HG02588 (cell line): ENCODE results near the gene FOLH1.
"Not testable (repeated sequence)": the region's sequence is repeated elsewhere in the genome, so short reads cannot be mapped to it uniquely, and the experiment has no call there.

Source experiments
- ATAC-seq: cut with Tn5 transposase; IDR thresholded peaks from one replicate; pipeline ENCODE4 v1.9.1; 2021; ENCODE audit warnings: mild to moderate bottlenecking, moderate library complexity; ENCODE audit not compliant: unreplicated experiment

The FOLH1 gene

DNA sequence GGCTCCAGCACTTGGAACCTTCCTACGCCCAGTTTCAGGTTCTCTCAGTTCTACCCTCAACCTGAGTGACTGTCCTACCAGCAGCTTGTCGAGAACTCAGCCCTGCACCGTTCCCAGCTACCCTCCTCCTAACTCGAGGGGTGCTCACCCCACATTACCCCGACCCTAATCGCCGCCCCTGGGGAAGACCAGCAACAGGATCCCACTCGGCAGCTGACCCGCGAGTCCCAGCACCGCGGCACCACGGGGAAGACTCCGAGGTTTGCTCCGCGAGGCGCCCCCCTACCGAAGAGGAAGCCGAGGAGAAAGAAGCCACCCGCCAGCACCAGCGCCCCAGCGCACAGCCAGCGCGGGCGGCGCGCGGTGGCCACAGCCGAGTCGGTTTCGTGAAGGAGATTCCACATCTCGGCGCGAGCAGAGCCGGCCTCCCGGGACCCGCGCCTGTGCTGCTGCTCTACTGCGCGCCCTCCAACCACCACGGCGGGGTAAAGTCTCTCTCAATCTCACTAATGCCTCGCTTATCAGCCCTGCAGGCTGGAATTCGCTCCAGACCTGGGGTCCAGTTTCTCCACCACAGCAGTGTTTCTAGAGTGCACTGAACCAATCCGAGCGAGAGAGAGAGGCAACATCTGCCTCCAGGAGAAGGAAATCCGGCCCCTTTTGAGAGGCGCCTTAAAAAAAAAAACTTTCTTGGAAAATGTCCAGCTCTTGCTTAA is at the start of gene FOLH1:
Gene FOLH1, minus strand, starts transcription at position 597 of the 716 bp plus-strand sequence. Its CDS starts 193 bp downstream, at position 404.
- no peak for ATAC-seq

GRCh38 chr11:49255148-49255547 is 46.7 kb upstream of the FOLH1 start:
- not testable (repeated sequence) for ATAC-seq

GRCh38 chr11:49251212-49251611 is 42.8 kb upstream of the FOLH1 start:
- ATAC-seq: not testable (repeated sequence)

- not testable (repeated sequence) for ATAC-seq
Measured at GRCh38 chr11:49250398-49251115, 42.2 kb upstream of the FOLH1 start.

GRCh38 chr11:49249363-49249762 is 41.0 kb upstream of the FOLH1 start:
- ATAC-seq: not testable (repeated sequence)

DNA sequence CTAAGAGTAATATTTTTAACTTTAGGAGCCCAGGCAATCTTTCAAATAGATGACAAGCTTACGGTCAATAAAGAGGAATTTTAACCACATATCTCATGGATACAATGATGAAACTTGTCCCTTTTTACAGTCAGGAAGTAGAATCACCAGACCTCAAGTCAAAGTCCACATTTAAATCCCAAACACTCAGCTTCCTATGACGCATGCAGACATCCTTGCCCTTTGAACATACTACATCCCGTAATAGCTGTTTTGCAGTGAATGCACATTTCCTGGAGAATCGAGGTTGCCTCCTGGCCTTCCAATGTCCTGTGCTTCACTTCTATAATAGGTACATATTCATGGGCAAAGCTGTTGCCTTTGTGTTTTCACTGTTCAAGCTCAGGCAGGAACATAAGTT is 25.3 kb upstream of the FOLH1 start:
- not testable (repeated sequence) for ATAC-seq

DNA sequence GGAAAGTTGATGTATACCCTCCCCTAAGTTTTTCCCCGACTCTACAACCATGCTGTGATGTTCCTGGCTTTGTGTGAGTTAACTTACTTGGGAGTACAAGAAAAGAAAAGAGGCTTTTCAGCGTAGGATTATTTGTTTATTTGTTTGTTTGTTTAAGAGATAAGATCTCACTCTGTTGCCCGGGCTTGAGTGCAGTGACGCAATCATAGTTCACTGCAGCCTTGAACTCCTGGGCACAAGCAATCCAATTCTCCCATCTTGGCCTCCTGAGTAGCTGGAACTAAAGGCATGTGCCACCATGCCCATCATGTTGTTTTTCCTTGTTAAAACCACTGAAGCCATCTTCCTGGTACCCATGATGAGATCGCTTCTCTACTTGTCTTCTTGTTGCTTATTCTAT is 24.6 kb upstream of the FOLH1 start:
- ATAC-seq: not testable (repeated sequence)

DNA sequence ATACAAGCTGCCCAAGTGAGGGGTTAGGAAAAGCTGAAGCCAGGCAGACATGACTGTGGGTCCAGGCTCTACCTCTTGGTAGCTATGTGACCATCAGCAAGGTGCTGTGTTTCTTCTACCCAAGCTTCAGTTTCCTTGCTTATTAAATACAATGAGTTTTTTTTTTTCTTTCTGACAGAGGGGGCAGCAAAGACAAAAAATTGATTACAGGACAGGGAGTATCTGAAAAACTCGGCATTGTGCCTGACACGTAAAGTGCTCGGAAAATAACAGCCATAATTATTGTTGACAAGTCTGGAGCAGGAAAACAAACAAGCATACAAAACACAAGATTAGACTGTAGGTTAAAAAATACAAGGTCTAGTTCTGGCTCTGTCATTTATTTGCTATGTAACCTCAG is 23.3 kb upstream of the FOLH1 start:
- not testable (repeated sequence) for ATAC-seq

- not testable (repeated sequence) for ATAC-seq
Measured at GRCh38 chr11:49230534-49230933, 22.1 kb upstream of the FOLH1 start.

DNA sequence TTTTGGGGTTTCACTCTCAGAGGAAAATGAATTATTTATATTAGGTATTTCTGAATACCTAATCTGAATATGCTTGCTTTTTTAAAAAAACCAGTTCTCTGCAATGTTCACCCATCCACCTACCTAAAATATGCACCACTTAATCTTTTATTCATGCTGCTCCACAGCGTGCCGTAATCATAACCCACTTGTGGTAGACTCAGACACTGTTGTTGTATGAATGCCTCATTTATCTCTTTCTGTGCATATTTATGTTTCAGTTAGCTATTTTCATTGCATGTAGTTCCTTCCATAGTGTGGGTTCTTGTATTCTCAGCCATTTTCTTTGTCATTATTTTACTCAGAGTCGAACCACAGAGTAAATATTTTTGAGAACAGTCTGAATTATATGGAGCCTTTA is 21.6 kb upstream of the FOLH1 start:
- ATAC-seq: not testable (repeated sequence)

- ATAC-seq: not testable (repeated sequence)
Measured at GRCh38 chr11:49229136-49229535, 20.7 kb upstream of the FOLH1 start.

DNA sequence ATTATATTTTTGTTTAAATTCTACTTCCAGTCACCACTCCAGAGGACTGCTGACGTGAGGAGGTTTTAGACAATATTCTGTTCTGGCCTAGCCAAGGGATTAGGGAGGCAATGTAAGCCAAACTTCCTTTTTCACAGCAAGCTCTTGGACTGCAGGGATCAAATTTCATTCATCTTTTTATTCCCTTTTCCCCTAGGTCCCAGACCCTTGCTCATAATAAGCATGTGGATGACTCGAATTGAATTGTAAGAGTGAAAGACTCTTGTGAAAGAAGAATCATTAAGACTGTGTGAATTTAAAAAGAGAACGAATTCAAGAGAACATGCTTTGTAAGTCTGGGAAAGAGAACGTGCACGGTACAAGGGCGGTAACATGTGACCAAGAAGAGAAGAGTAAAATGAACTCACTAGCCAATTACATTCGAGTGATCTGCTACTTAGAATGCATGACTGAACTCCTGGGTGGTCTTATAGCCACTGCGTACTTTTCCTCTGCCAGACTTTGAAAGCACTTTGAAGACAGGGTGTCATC is 16.9 kb upstream of the FOLH1 start:
- ATAC-seq: not testable (repeated sequence)

DNA sequence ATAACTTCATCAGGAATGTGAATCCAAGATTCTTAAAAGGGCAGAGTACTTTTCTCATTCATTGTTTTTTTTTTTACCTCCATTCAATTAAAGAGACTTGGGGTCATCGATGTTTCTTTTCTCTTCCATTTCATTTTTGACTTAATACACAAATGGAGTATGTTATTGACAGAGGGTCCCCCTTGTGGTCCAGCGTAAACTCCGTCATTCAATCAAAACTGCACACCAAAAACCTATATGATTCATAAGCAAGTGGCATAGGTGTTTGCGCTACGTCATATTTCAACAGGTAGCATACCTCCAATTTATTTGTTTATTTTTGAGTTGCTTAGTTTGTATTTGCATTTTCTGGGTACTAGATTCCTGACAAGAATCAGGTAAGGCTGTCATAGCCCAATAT is 12.7 kb upstream of the FOLH1 start:
- ATAC-seq: no peak

DNA sequence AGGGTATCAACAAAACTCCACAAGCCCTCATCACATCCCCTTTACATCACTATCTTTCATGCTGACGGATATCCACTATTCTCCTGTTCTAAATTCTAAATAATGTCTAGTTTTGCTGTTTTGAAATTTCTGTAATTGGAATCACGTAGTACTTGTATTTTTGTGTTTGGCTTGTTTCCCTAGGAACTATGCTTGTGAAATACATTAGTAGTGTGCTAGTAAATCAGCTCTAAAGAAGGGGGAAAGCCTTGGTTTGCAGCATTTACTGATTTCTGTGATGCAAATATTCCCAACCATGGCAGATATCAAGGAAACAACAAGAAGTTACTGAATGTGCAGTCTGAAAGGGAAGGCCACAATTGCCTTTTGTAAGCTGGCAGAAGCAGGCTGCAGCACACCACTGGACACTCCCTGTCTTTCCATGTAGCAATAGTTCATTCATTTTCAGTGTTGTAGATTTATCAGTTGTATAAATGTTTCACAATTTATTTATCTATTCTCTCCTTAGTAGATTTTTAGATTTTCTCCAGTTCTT is 4.7 kb upstream of the FOLH1 start:
- ATAC-seq: no peak

- ATAC-seq: not testable (repeated sequence)
Measured at GRCh38 chr11:49206999-49207398, 1.4 kb downstream of the FOLH1 start.

DNA sequence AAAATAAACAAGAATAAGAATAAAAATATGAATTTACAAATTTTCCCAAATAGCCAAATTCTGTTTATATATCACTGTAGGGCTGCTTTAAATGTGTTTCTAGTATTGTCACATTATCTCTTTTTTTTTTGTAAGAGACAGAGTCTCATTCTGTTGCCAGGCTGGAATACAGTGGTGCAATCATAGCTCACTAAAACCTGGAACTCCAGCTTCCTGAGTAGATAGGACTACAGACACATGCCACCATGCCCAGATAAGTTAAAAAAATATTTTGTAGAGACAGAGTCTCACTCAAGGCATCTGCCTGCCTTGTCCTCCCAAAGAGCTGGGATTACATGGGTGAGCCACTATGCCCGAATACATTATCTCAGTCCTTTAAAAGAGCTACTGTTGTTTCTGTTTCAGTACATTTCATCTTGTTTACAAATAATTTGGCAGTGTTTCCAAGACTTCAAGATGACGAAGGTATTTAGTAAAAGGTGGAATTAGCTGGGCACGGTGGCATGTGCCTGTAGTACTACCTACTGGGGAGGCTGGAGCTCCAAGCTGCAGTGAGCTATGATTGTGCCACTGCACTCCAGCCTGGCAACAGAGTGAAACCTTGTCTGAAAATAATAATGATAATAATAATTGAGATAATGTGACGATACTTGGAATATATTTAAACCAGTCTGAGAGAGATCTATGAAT is 6.0 kb downstream of the FOLH1 start:
- no peak for ATAC-seq

- not testable (repeated sequence) for ATAC-seq
Measured at GRCh38 chr11:49196775-49197174, 11.6 kb downstream of the FOLH1 start.

- ATAC-seq: not testable (repeated sequence)
Measured at GRCh38 chr11:49196002-49196401, 12.4 kb downstream of the FOLH1 start.

- ATAC-seq: not testable (repeated sequence)
Measured at GRCh38 chr11:49190287-49190686, 18.1 kb downstream of the FOLH1 start.

GRCh38 chr11:49186225-49186624 is 22.2 kb downstream of the FOLH1 start:
- not testable (repeated sequence) for ATAC-seq

DNA sequence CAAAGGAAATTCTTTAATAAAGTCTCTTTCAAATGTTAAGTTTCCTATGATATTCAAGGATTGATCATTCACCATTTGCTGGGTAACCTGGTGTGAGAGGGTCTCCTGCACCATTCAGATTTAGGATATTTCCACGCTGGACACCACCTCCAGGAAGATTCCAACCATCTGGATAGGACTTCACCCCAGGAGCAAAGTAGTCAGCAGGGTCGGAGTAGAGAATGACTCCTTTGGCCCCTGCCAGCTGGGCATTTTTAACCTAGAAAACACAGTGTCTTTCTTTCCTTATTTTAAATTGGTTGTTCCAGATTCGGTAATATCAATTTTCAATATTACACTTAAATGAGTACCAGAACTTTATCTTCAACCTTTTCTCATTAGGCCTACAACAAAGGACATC is 22.8 kb downstream of the FOLH1 start:
- ATAC-seq: not testable (repeated sequence)
